DMS79 (cell line): ENCODE data around the gene PRSS57.
"Not testable (repeated sequence)": the region's sequence is repeated elsewhere in the genome, so short reads cannot be mapped to it uniquely, and the experiment has no call there.

ENCODE experiments used
- DNase-seq: peaks from one replicate; lab custom pipeline; 2025; lab: John Stamatoyannopoulos, UW

PRSS57 gene

DNA sequence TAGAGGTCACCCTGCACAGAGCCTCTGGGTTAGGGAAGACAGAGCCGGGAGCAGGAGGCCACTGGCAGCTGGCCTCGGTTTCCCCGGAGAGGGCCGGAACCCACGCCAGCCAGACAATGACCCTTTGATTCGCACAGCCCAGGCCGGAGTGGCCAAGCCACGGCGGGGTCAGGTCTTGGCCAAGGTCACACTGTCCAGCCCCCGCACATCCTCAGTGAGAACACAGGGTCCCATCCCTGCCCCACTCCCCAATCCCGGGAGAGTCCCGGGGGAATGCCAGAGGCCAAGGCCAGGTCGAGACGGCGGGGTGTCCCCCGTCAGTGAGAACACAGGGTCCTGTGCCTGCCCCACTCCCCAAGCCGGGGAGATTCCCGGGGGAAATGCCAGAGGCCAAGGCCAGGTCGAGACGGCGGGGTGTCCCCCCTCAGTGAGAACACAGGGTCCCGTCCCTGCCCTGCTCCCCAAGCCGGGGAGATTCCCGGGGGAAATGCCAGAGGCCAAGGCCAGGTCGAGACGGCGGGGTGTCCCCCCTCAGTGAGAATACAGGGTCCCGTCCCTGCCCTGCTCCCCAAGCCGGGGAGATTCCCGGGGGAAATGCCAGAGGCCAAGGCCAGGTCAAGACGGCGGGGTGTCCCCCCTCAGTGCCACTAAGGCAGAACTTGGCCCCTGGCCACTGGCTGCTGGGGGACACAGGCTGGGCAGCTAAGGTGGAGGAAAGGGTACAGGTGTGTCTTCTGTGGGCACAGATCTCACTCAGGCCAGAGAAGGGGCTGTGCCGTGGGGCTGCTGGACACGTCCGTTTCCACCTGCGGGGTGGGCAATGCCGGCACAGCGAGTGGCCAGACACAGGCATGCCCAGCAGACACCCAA, 20.7 kb downstream of the PRSS57 start:
- DNase-seq = no peak

- DNase-seq = no peak
Observed at GRCh38 chr19:670609-671075, 24.6 kb downstream of the PRSS57 start.

DNA sequence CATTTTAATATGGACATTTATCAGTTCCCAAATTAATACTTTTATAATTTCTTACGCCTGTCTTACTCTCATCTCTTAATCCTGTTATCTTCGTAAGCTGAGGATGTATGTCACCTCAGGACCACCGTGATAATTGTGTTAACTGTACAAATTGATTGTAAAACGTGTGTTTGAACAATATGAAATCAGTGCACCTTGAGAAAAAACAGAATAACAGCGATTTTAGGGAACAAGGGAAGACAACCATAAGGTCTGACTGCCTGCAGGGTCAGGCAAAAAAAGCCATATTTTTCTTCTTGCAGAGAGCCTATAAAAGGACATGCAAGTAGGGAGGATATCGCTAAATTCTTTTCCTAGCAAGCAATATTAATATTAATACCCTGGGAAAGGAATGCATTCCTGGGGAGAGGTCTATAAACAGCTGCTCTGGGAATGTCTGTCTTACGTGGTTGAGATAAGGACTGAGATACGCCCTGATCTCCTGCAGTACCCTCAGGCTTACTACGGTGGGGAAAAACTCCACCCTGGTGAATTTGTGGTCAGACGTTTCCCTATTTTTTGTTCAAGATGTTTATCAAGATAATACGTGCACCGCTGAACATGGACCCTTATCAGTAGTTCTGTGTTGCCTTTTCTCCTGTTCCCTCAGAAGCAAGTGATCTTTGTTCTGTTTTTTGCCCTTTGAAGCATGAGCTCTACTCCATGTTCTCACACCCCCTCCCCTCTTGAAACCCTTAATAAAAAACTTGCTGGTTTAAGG, 26.4 kb downstream of the PRSS57 start:
- not testable (repeated sequence) for DNase-seq

DNA sequence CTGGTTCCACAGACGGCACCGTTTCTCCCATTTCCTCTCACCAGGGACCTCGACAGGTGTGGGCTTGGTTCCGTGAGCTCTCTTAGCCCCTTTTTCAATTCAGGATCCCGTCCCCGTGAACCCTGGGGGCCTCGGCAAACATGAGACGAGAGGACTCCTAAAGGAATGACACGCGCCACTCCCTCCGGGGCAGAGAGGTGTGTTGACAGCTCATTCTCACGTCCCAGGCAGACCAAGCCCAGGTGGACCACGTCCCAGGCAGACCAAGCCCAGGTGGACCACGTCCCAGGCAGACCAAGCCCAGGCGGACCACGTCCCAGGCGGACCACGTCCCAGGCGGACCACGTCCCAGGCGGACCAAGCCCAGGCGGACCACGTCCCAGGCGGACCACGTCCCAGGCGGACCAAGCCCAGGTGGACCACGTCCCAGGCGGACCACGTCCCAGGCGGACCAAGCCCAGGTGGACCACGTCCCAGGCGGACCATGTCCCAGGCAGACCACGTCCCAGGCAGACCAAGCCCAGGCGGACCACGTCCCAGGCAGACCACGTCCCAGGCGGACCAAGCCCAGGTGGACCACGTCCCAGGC, 28.2 kb downstream of the PRSS57 start:
- DNase-seq = not testable (repeated sequence)

DNA sequence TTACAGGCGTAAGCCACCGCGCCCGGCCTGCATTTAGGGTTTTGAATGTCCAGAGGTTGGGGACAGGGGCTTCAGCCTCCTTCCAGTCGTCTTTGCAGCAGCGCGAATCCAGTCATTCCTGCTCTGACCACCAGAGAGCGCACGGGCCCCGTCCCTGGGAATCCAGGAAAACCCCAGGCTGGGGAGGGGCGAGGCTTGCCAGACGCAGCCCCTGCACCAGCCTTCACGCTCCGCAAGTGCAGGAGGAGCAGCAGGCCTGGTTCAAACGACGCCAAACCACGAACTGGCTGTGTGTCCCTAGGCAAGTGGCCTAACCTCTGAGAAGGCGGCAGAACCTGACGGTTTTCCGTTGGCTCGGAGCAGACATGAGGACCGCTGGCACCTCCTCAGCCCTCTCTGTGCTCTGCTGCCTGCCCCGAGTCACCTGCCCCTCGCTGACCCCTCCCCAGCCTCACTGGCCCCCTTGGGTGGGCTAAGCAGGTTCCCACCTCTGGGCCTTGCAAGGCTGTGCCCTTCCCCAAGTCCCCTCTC, 30.3 kb downstream of the PRSS57 start:
- DNase-seq = peak; percentile 70

GRCh38 chr19:663682-664117, 31.6 kb downstream of the PRSS57 start:
- DNase-seq = no peak

GRCh38 chr19:662962-663681, 32.1 kb downstream of the PRSS57 start, which contains the start of gene RNF126:
TSS of gene RNF126 (minus strand) at chr19:663214. CDS start at chr19:663121, 93 bp downstream.
- peak; percentile 76 for DNase-seq

GRCh38 chr19:662207-662961, 32.9 kb downstream of the PRSS57 start:
- no peak for DNase-seq

- no peak for DNase-seq
Observed at GRCh38 chr19:661427-662196, 33.6 kb downstream of the PRSS57 start.

- no peak for DNase-seq
Observed at GRCh38 chr19:660793-661426, 34.3 kb downstream of the PRSS57 start.

- DNase-seq = no peak
Observed at GRCh38 chr19:658916-659839, 36.1 kb downstream of the PRSS57 start.

DNA sequence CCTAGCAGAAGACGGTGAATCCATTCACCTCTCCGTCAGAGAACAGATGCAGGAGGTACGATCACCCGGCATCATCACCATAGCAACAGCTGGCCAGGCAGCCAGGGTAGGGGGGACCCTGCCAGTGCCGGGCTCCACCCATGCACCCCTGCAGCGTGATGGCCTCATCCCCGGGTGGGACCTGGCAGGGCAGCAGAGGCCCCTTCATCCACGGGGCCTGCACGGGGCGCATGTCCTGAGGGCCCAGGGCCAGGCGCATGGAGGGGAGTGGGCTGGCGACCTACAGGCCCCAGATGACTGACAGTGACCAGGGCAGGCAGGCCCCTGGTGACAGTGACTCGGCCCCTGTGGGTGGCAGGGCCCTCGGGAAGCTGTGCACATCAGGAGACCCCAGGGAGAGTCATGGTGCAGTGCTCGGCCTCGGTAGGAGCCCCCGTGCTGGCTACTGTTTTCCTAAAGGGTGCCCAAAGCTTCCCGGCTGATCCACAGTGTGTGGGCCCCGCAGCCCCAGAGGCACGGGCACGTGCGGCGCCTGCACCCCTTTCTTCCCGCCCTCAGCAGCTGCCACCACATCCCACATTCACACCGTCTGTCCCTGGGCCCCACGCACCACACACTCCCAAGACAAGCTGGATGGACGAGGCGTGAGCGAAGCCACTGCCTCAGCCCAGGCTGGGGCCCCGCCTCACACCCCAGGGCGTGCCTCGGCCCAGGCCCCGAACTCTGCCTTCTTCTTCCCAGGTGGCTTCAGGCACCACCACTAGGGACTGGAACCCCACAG, 37.0 kb downstream of the PRSS57 start:
- no peak for DNase-seq

- no peak for DNase-seq
Observed at GRCh38 chr19:657611-658010, 37.6 kb downstream of the PRSS57 start.

DNA sequence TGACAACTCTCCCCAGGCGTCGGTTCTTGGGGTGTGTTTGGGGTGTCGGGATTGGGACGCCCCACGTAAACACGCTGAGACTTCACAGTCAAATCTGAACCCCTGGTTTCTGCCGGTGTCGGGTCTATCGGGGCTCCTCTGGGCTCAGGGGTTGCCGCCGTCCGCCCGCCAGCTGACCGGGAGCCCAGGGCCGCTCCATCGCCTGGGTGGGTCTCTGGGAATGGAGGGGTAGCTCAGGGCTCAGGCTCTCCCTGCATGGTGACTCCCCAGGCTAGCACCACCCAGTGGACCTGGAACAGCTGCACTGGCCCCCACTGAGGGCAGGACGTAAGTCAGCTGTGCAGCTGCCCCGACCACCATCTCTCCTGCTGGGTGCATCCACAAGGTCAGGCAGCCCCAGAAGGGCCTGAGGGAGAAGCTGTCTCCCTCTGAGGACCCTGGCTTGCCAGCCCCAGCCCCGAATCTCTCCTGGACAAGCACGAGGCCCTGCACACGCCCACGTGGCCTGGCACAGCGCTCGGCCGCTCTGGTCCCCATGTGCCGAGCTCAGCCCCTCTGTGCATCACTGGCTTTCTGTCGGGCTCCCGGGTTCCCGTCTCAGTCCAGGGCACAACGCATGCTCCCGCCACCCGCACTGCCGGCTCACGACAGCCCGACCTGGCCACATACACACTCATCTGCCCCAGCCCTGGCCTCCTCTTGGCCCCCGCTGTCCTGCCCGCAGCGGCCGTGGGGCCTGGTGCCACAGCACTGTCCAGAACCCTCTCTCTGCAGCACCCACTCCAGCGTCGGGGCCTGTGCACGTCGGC, 38.3 kb downstream of the PRSS57 start:
- DNase-seq = no peak

DNA sequence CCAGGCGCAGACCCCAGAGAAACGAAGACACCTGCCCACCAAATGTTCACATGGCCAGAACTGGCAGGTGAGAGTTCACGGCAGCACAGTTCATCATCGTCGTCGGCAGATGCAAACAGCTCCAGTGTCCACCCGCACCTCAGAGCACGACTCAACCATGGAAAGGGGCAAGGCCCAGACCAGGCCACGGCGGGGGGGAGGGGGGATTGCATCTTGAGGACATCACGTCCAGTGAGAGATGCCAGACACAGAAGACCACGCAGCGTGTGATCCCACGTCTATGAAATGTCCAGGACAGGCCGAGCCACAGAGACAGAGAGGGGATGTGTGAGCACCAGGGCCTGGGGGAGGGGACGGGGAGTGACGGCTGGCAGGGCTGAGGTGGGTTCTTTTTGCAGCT, 39.6 kb downstream of the PRSS57 start:
- no peak for DNase-seq

GRCh38 chr19:653425-653824, 41.8 kb downstream of the PRSS57 start:
- DNase-seq = no peak
